Small intestine (tissue), 7 donors: ENCODE data around the gene LMBR1. TPM values are rescaled to one million over a fixed set of nuclear protein-coding genes. Genes with fewer than 3 reads are reported as not detected.
A peak's percentile ranks its signal among the peaks of the same experiment; 100 is the strongest.
"Not testable (repeated sequence)": the region's sequence is repeated elsewhere in the genome, so short reads cannot be mapped to it uniquely, and the experiment has no call there.

Experiments used
- DNase-seq, 2 donors: peaks; one replicate each; pipeline versions ENCODE4 v3.0.0 to v3.0.0-alpha.2; 2013
- FAIRE-seq: peaks from 2 replicates; lab custom pipeline; 2012; peaks lifted over from hg19 to GRCh38; lab: Jason Lieb, UNC
- H3K27ac ChIP-seq, 3 donors: one replicate each; pipeline ENCODE4 v1.5.1; 2013; ENCODE audit warnings: low read length in 2 of 3, mild to moderate bottlenecking in 2 of 3, control low read depth in 1 of 3, inconsistent platforms in 1 of 3, low read depth in 1 of 3, moderate library complexity in 1 of 3
- H3K27me3 ChIP-seq, 3 donors: one replicate each; pipeline ENCODE4 v1.6.1; 2013; ENCODE audit warnings: low read length in 3 of 3, inconsistent platforms in 1 of 3; ENCODE audit not compliant: control insufficient read depth in 3 of 3, insufficient read depth in 3 of 3
- H3K36me3 ChIP-seq, 3 donors: one replicate each; pipeline ENCODE4 v1.6.1; 2013; ENCODE audit warnings: low read length in 3 of 3, inconsistent platforms in 1 of 3, low read depth in 1 of 3, mild to moderate bottlenecking in 1 of 3, moderate library complexity in 1 of 3; ENCODE audit not compliant: control insufficient read depth in 3 of 3, insufficient read depth in 2 of 3
- H3K4me1 ChIP-seq, 3 donors: one replicate each; pipeline ENCODE4 v1.6.1; 2013; ENCODE audit warnings: low read length in 2 of 3, inconsistent platforms in 1 of 3, low read depth in 1 of 3, mild to moderate bottlenecking in 1 of 3, moderate library complexity in 1 of 3; ENCODE audit not compliant: control insufficient read depth in 3 of 3, insufficient read depth in 2 of 3
- H3K4me3 ChIP-seq, 3 donors: one replicate each; pipeline ENCODE4 v1.5.1; 2013; ENCODE audit warnings: low read length in 3 of 3, control low read depth in 1 of 3, inconsistent platforms in 1 of 3, low read depth in 1 of 3, mild to moderate bottlenecking in 1 of 3, moderate library complexity in 1 of 3
- H3K9me3 ChIP-seq, 2 donors: one replicate each; pipeline ENCODE4 v1.6.1; 2013; ENCODE audit warnings: low read depth in 1 of 2, low read length in 1 of 2; ENCODE audit not compliant: control insufficient read depth in 2 of 2, insufficient read depth in 1 of 2
- WGBS, 3 donors: extraction: QIAGEN DNeasy Blood & Tissue Kit; methylation state at CpG; one replicate each; pipeline ENCODE4 v1.1.7; 2013; 5-methylcytosine and 5-hydroxymethylcytosine counted together
- polyA plus RNA-seq, 4 donors: library from polyadenylated mRNA; stranded (reverse) in 3 of 4; unstranded in 1 of 4; fragments of 200-250 nt in 3 of 4; fragments of 120-200 nt in 1 of 4; gene quantifications; one replicate each; pipeline versions ENCODE4 v1.2.1 to v1.2.3, GENCODE V29; 2013
- donor health status: healthy with polysubstance abuse.
- donor health status: control.
- donor health status: control.
- donor health status: Bipolar disorder and iron deficiency.
- donor health status: healthy.

Gene LMBR1
- polyA plus RNA-seq, 4 donors: 4.3 to 34.5 (median 11.9) TPM

DNA sequence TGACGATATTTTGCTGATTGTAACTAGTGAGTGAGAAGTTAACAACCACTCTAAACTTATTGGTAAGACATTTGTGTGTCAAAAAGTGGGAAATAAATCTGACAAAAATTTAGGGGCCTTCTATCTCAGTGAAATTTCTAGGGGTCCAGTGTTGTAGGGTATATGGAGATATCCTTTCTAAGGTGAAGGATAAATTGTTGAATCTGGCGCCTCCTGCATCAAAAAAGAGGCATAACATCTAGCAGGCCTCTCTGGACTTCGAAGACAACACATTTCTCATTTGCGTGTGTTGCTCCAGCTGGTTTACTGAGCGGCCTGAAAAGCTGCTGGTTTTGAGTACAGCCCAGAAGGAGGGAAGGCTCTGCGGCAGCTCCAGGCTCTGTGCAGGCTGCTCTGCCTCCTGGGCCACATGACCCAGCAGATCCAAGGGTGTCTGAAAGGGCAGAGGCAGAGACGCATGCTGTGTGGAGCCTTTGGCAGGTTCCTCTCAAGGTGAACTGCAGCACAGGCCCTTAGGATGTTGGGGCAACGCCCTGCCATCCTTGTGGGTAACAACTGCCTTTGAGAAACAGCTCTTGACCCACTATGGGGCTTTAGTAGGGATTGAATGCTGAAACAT, 72.4 kb downstream of the LMBR1 start:
- Histone ChIP-seq H3K4me1 (no peaks in the 10 kb centered on the region), H3K9me3 (no peaks in the 10 kb centered on the region), H3K27ac (no peak overlapping the region), H3K27me3 (no peaks in the 10 kb centered on the region), H3K36me3 (peaks cover 0 to 6% (median 2%) of the 10 kb centered on the region in 3 donors), H3K4me3 (no peak overlapping the region)
- FAIRE-seq (no peak), DNase-seq (peak in 1 of 2 donors; percentile 1)
- 92 to 95% (median 94%) methylated on average over 8 of the region's 8 CpGs for WGBS, 3 donors

DNA sequence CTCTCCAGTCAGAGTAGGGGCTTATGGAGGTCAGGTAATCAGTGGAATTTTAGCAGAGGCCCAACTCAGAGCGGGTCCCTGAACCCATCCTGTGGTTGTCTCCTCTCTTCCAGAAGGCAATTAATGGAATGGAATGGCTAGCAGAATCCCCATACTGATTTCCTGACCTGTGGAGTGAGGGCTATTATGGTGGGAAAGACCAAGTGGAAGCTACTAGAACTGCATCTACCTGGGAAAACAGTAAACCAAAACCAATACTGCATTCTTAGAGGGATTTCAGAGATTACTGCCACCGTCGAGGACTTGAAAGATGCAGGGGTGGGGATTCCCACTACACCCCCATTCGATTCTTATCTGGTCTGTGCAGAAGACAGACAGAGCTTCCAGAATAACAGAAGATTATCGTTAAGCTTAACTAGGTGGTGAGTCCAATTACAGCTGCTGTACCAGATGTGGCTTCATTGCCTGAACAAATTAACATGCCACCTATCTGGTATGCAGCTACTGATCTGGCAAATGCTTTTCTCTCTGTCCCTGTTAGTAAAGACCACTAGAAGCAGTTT, 73.2 kb downstream of the LMBR1 start:
- H3K4me1 ChIP-seq: no peaks in the 10 kb centered on the region
- no peak overlapping the region for H3K27ac ChIP-seq
- H3K4me3 ChIP-seq: no peak overlapping the region
- H3K9me3 ChIP-seq: no peaks in the 10 kb centered on the region
- H3K27me3 ChIP-seq: no peaks in the 10 kb centered on the region
- no peak for FAIRE-seq
- WGBS, 3 donors: 89 to 93% (median 91%) methylated on average over 5 of the region's 5 CpGs
- peaks cover 0 to 6% (median 2%) of the 10 kb centered on the region in 3 donors for H3K36me3 ChIP-seq
- DNase-seq: no peak

DNA sequence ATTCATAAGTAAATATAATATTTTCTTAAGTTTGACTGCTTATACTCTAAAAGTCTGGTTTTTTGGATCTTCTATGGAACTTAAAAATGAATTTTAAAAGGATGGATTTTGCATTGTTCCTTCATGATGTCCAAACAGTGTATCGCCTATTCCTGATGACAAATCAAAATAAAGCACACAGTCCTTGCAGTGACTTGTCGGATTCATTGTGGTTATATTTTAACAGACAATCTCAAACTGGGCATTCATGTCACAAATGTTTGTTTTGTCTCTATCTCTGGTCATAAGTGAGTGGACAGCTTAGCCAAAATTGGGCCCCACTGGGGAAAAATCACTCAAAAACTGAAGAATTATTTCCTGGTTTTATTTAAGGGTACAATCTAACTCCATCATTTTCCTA, 74.8 kb downstream of the LMBR1 start:
- FAIRE-seq (no peak), DNase-seq (no peak)
- H3K27me3 ChIP-seq: no peaks in the 10 kb centered on the region
- H3K4me1 ChIP-seq: no peaks in the 10 kb centered on the region
- no peak overlapping the region for H3K27ac ChIP-seq
- H3K4me3 ChIP-seq: no peak overlapping the region
- H3K9me3 ChIP-seq: no peaks in the 10 kb centered on the region
- peaks cover 0 to 4% (median 0%) of the 10 kb centered on the region in 3 donors for H3K36me3 ChIP-seq
- 76 to 89% (median 88%) methylated on average over 2 of the region's 2 CpGs for WGBS, 3 donors

DNA sequence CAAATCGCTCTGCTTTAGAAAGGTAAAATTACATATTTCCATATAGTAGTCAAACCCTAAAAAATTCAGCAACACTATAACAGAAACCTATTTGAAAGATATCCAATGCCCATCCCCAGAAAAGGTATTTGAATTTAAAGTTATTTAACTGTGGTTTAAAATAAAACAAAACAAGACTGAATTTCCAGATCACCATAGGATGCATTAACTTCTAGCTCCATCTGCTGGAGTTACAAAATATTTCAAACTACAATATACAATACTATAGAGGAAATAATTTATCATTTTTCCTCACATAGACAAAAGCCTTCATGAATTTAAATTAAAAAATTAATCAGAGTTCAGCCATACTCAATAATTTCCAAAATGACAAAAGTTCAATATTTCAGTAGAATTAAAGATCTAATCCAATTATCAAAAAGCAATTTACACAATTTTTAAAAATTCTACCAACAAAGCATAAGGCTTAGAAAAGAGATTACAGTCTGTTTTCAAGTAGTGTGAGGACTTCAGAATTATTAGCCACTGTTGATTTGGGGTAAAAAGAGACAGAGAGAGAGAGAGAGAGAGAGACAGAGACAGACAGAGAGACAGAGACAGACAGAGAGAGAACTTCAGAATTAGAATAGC, 75.9 kb downstream of the LMBR1 start:
- no peak overlapping the region for H3K27ac ChIP-seq
- 100% methylated on average over 1 of the region's 1 CpG for WGBS, 3 donors
- DNase-seq: peak; percentile 12 to 24
- FAIRE-seq: peak; percentile 15
- H3K4me1 ChIP-seq: no peaks in the 10 kb centered on the region
- peaks cover 0 to 4% (median 0%) of the 10 kb centered on the region in 3 donors for H3K36me3 ChIP-seq
- H3K4me3 ChIP-seq: no peak overlapping the region
- no peaks in the 10 kb centered on the region for H3K9me3 ChIP-seq
- no peaks in the 10 kb centered on the region for H3K27me3 ChIP-seq

DNA sequence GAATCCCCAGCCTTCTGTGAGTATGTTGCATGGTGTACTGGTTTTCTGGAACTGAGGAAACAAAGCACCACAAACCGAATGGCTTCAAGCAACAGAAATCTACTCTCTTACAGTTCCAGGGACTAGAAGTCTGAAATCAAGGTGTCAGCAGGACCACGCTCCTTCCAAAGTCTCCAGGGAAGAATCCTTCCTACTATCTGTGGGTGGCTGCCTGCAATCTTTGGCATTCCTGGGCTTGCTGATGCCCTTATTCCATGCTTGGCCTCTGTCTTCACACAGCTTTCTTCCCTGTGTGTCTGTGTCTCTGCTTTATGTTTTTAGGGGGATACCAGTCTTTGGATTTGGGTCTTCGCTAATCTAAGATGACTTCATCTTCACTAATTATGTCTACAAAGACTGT, 81.3 kb downstream of the LMBR1 start:
- Histone ChIP-seq H3K36me3 (peaks cover 0 to 3% (median 0%) of the 10 kb centered on the region in 3 donors), H3K4me3 (no peak overlapping the region), H3K27ac (no peak overlapping the region), H3K27me3 (no peaks in the 10 kb centered on the region), H3K4me1 (no peaks in the 10 kb centered on the region), H3K9me3 (no peaks in the 10 kb centered on the region)
- 91 to 98% (median 95%) methylated on average over 3 of the region's 3 CpGs for WGBS, 3 donors
- no peak for FAIRE-seq
- DNase-seq: no peak

DNA sequence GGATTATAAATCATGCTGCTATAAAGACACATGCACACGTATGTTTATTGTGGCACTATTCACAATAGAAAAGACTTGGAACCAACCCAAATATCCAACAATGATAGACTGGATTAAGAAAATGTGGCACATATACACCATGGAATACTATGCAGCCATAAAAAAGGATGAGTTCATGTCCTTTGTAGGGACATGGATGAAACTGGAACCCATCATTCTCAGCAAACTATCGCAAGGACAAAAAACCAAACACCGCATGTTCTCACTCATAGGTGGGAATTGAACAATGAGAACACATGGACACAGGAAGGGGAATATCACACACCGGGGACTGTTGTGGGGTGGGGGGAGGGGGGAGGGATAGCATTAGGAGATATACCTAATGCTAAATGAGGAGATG, 89.3 kb downstream of the LMBR1 start:
- WGBS, 3 donors: 90 to 91% (median 91%) methylated on average over 3 of the region's 4 CpGs
- not testable (repeated sequence) for H3K9me3 ChIP-seq, DNase-seq, H3K36me3 ChIP-seq, FAIRE-seq, H3K4me1 ChIP-seq, H3K27ac ChIP-seq, H3K27me3 ChIP-seq, H3K4me3 ChIP-seq

DNA sequence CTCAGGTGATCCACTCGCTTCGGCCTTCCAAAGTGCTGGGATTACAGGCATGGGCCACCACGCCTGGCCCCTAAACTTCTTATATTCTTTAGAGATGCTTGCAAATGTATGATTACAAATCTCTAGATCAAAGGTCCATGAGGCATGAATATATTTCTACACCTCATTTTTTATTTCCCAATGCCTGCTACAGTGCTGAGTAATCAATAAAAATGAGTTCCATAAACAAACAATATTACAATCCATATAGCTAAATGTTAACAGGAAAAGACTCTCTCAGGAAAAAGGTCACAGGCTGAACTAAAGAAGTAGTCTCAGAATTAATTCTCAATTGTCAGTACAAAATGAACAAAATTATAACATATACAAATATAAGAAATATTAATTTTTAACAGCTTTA, 90.8 kb downstream of the LMBR1 start:
- H3K4me1 ChIP-seq: no peaks in the 10 kb centered on the region
- no peaks in the 10 kb centered on the region for H3K9me3 ChIP-seq
- WGBS, 3 donors: 94 to 100% (median 99%) methylated on average over 3 of the region's 3 CpGs
- no peak overlapping the region for H3K27ac ChIP-seq
- H3K4me3 ChIP-seq: no peak overlapping the region
- FAIRE-seq (no peak), DNase-seq (peak in 1 of 2 donors; percentile 4)
- H3K36me3 ChIP-seq: peaks cover 0 to 4% (median 3%) of the 10 kb centered on the region in 3 donors
- H3K27me3 ChIP-seq: no peaks in the 10 kb centered on the region

DNA sequence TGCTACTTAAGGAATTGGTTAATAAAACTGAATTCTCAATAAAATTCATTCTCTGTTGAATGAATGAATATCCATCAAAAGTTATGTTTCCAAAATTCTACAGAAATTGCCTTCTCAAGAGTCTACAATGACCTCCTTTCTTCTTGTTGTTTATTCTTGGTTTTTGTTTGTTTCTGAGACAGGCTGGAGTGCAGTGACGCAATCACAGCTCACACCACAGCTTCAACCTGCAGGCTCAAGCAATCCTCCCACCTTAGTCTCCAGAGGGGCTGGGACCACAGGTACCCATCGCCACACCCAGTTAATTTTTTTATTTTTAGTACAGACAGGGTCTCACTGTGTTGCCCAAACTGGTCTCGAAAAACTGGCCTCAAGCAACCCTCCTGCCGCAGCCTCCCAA, 97.6 kb downstream of the LMBR1 start:
- Histone ChIP-seq H3K4me1 (no peaks in the 10 kb centered on the region), H3K4me3 (no peak overlapping the region), H3K9me3 (no peaks in the 10 kb centered on the region), H3K27ac (no peak overlapping the region), H3K27me3 (no peaks in the 10 kb centered on the region), H3K36me3 (peaks cover 0 to 12% (median 2%) of the 10 kb centered on the region in 3 donors)
- 96 to 100% (median 96%) methylated on average over 4 of the region's 4 CpGs for WGBS, 3 donors
- no peak for FAIRE-seq
- no peak for DNase-seq
